Epithelial cell of proximal tubule (primary cell): Measurements from ENCODE around the gene AEBP1. TPM values are rescaled to one million over a fixed set of nuclear protein-coding genes. Genes with fewer than 3 reads are reported as not detected.

Source experiments
- DNase-seq: peaks from one replicate; pipeline ENCODE4 v3.0.0-alpha.2; 2011; ENCODE audit warnings: low read depth
- H3K4me3 ChIP-seq: 2 replicates; pipeline ENCODE4 v1.5.1; 2011; ENCODE audit warnings: low read depth, mild to moderate bottlenecking, low read length
- total RNA-seq: library from RNA; depleted of rRNA; stranded (reverse); fragments of >200 nt; gene quantifications from 2 replicates; pipeline ENCODE4 v1.2.3, GENCODE V29; 2015
- TF ChIP-seq, protein P1 (sequence below): conservative IDR thresholded peaks from 2 replicates; pipeline ENCODE4 v1.5.1; 2012; ENCODE audit warnings: low read depth, mild to moderate bottlenecking, low read length

Gene AEBP1
- total RNA-seq, 1 donor from 2014 or later: 78.4 TPM

DNA sequence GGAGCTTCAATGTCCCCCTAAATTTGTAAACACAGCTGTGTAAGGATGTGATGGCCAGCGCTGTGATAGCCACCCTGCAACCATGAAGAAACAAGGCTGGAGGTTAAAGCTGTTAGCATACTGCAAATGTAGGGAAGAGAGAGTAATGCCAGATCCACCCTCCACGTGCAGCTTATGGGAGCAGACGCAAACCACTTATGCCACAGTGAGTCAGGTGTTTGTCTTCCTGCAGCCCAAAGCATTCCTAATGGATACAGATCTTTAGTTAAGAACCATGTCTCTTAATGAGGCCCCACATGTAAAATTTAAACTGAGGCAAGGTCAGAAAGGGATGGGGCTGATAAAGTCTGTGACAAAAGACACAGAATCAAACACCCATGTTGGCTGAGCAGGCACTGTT, 50.6 kb downstream of the AEBP1 start:
- TF ChIP-seq, protein P1, sequence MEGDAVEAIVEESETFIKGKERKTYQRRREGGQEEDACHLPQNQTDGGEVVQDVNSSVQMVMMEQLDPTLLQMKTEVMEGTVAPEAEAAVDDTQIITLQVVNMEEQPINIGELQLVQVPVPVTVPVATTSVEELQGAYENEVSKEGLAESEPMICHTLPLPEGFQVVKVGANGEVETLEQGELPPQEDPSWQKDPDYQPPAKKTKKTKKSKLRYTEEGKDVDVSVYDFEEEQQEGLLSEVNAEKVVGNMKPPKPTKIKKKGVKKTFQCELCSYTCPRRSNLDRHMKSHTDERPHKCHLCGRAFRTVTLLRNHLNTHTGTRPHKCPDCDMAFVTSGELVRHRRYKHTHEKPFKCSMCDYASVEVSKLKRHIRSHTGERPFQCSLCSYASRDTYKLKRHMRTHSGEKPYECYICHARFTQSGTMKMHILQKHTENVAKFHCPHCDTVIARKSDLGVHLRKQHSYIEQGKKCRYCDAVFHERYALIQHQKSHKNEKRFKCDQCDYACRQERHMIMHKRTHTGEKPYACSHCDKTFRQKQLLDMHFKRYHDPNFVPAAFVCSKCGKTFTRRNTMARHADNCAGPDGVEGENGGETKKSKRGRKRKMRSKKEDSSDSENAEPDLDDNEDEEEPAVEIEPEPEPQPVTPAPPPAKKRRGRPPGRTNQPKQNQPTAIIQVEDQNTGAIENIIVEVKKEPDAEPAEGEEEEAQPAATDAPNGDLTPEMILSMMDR: no peak
- no peak for DNase-seq
- H3K4me3 ChIP-seq: no peak overlapping the region

GRCh38 chr7:44155191-44156185, 51.3 kb downstream of the AEBP1 start:
- TF ChIP-seq, protein P1: no peak
- no peak overlapping the region for H3K4me3 ChIP-seq
- no peak for DNase-seq

GRCh38 chr7:44156453-44157010, 52.4 kb downstream of the AEBP1 start:
- TF ChIP-seq, protein P1: no peak
- DNase-seq: no peak
- no peak overlapping the region for H3K4me3 ChIP-seq

- DNase-seq: no peak
- no peak overlapping the region for H3K4me3 ChIP-seq
- TF ChIP-seq, protein P1: peak; percentile 31
These were observed 53.3 kb downstream of the AEBP1 start for GRCh38 chr7:44157116-44158080.

- TF ChIP-seq, protein P1: no peak
- DNase-seq: no peak
- no peak overlapping the region for H3K4me3 ChIP-seq
These were observed 54.1 kb downstream of the AEBP1 start for GRCh38 chr7:44158096-44158872.
